ENCODE results near the gene SH3TC1. TPM values are rescaled to one million over a fixed set of nuclear protein-coding genes. Genes with fewer than 3 reads are reported as not detected.
A peak's percentile ranks its signal among the peaks of the same experiment; 100 is the strongest.

Gene SH3TC1
- total and polyA plus RNA-seq, 2 of the 13 experiments (the other 11 are each of a cell fraction or from before 2014, with no cell fraction given): 14.9 to 21.8 TPM

- POLR2A ChIA-PET: interaction anchor here (1.2 kb wide), 1 partner anchor 10 kb away, joined by 3 read pairs; no protein-coding TSS in a partner anchor
- Histone ChIP-seq H3K79me2 (ENCODE audit: insufficient read depth, low read length) (no peaks in the 10 kb centered on the region), H3K9me3 (ENCODE audit: low read length) (no peaks in the 10 kb centered on the region), H2AFZ (ENCODE audit: low read length) (no peak overlapping the region), H3K4me1 (ENCODE audit: insufficient read depth, low read length) (peaks cover 46% of the 10 kb centered on the region), H4K20me1 (ENCODE audit: insufficient read depth, low read length) (no peaks in the 10 kb centered on the region), H3K27ac (ENCODE audit: extremely low read length, insufficient read depth, low read length) (peak overlapping the region; percentile 75), H3K9ac (ENCODE audit: insufficient read depth, low read depth, low read length) (no peak overlapping the region), H3K27me3 (ENCODE audit: control insufficient read depth in 1 of 2, insufficient read depth in 2 of 2, low read length in 2 of 2) (no peaks in the 10 kb centered on the region), H3K4me3 (replicated peaks in 1 of 3; ENCODE audit: insufficient read depth in 1 of 3, low read depth in 2 of 3, low read length in 3 of 3) (no peak overlapping the region), H3K4me2 (ENCODE audit: low read depth, low read length) (no peak overlapping the region), H3K36me3 (replicated peaks in 1 of 2; ENCODE audit: control insufficient read depth in 1 of 2, insufficient read depth in 2 of 2, low read length in 2 of 2) (peaks cover 9 to 29% of the 10 kb centered on the region in 2 experiments)
- WGBS (ENCODE audit: low lambda C conversion rate): 98% methylated on average over 6 of the region's 27 CpGs
- intact Hi-C loops (cut with micrococcal nuclease; ENCODE audit: unreplicated experiment): no loop called here
- no peak for TF ChIP-seq ZNF136 (CRISPR knock-in tag; IDR thresholded peaks at IDR 0.05; ENCODE audit: low read depth)
- no peak for TF ChIP-seq ZBTB37 (CRISPR knock-in tag; IDR thresholded peaks at IDR 0.05)
- no peak for TF ChIP-seq ZSCAN25 (CRISPR knock-in tag; IDR thresholded peaks at IDR 0.05)
- peak; percentile 47 for TF ChIP-seq RBFOX2 (IDR thresholded peaks at IDR 0.05; ENCODE audit: low read depth, low read length)
- TF ChIP-seq ZC3H13 (CRISPR knock-in tag; IDR thresholded peaks at IDR 0.05): peak; percentile 75
- peak; percentile 65 for TF ChIP-seq AGO2 (optimal IDR thresholded peaks at IDR 0.05; ENCODE audit: low read depth, low read length)
- TF ChIP-seq HNF1B (CRISPR knock-in tag; IDR thresholded peaks at IDR 0.05): no peak
- FAIRE-seq (no peak), DNase-seq (ENCODE audit: low spot score) (no peak), ATAC-seq (no peak)
- no TSS peak for BruUV-seq (replicated peaks)
- CTCF ChIA-PET (ENCODE audit: low intra/inter-chr PET ratio, low total read pairs): no interaction called here
- in situ Hi-C loops (cut with HindIII; ENCODE audit: extremely low pct_ligation_motif_present, low pct_unique_long_range_greater_than_20kb): no loop called here
These were observed 28.8 kb downstream of the SH3TC1 start for GRCh38 chr4:8227771-8228318.

Measured in HepG2 (cell line).